ENCODE data around the gene PACC1. TPM values are rescaled to one million over a fixed set of nuclear protein-coding genes. Genes with fewer than 3 reads are reported as not detected.
A peak's percentile ranks its signal among the peaks of the same experiment; 100 is the strongest.

PACC1 gene
- total RNA-seq, 1 experiment from 2014 or later: 12.6 TPM

DNA sequence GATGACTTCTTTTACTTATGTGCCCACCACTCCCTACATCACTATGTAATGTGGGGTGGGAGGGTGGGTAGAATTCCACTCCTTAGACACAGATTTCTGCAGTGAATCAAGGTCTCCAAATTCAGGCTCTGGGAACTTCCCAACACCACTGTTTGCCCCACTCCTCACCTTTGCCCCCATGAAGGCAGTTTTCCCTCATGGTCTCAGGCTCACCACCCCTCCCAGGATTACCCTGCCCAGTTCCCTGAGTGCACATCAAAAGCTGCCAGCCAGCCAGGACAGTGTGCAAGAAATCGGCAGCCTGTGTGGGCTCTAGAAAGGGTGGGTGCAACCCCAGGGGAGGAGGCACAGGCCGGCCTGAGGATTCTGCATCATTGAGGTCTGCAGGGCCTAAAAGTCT is 32.8 kb upstream of the PACC1 start:
- DNase-seq: no peak
- Histone ChIP-seq H3K4me3 (no peak overlapping the region), H3K27me3 (no peaks in the 10 kb centered on the region), H3K36me3 (peaks cover 16% of the 10 kb centered on the region), H3K9me3 (no peaks in the 10 kb centered on the region)

DNA sequence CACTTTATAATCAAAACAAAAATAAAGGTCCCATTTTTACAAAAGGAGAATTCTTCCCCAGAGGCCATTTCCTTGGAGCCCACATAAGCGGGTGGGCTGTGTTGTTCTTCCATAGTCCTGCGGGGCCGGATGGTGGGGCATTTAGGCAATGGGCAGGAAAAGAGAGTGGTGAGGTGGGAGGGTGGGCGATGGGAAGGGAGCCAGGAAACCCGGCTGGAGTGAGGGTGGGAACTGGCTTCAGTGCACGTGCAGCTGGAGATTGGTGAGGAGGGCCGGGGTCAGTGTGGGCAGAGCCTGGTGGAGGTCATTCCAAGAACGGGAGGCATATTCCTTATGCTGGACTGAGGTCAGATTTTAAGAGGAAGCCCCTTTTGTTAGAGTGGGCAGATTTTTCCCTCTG is 31.6 kb upstream of the PACC1 start:
- H3K27me3 ChIP-seq: no peaks in the 10 kb centered on the region
- H3K36me3 ChIP-seq: peaks cover 22% of the 10 kb centered on the region
- no peaks in the 10 kb centered on the region for H3K9me3 ChIP-seq
- DNase-seq: no peak
- no peak overlapping the region for H3K4me3 ChIP-seq

DNA sequence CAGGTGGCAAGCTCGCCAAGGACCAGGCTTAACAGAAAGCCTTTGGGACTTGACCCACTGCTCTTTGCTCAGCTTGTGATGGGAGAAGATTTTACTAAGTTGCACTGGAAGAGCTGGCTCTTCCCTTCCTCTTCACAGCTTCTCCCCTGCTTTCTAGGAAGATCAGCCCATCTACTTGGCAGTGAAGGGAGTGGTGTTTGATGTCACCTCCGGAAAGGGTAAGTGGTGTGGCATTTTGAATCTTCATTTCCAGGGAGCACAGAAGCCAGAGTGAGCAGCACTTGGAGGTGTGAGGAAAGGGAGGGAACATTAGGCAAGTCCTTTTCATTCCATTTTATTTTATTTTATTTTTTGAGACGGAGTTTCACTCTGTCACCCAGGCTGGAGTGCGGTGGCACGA is 27.7 kb upstream of the PACC1 start:
- Histone ChIP-seq H3K27me3 (no peaks in the 10 kb centered on the region), H3K4me3 (no peak overlapping the region), H3K9me3 (no peaks in the 10 kb centered on the region), H3K36me3 (peaks cover 22% of the 10 kb centered on the region)
- DNase-seq: no peak

DNA sequence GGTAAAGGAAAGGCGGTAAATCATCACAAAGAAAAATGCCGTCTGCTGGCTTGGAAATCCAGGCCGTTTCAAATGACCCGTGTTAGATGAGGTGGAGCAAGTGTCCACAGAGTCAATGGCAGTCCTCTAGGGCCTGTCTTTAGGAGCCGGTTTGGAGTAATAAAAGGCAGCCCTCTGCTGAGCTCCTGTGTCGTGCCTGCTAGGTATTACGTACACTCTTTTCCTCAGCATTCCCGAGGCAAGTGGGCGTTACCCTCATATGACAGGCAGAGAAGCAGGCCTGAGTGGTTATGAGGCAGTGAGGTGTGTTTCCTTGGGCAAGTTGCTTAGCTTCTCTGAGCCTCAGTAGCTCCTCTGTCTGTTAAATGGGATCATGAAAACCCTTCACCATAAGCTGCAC is 25.7 kb upstream of the PACC1 start:
- Histone ChIP-seq H3K9me3 (no peaks in the 10 kb centered on the region), H3K27me3 (no peaks in the 10 kb centered on the region), H3K4me3 (no peak overlapping the region), H3K36me3 (peaks cover 12% of the 10 kb centered on the region)
- DNase-seq: no peak

DNA sequence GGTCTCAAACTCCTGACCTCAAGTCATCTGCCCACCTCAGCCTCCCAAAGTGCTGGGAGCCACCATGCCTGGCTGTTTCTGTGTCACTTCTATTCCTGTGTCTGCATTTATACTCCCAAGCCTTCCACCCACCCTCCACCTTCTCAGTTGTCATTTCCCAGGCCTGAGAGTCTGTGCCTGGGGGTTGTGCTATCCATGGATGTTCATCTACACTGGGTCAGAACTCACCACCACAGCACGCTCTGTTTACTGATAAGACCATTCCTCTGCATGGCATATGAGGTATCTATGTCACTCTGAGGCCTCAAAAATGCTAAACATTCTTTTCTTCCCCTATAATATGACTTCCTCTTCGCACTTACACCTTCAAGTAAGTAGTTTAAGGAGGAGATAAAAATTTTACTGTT is 24.1 kb upstream of the PACC1 start:
- H3K27me3 ChIP-seq: no peaks in the 10 kb centered on the region
- H3K4me3 ChIP-seq: no peak overlapping the region
- DNase-seq: no peak
- peaks cover 12% of the 10 kb centered on the region for H3K36me3 ChIP-seq
- H3K9me3 ChIP-seq: no peaks in the 10 kb centered on the region

DNA sequence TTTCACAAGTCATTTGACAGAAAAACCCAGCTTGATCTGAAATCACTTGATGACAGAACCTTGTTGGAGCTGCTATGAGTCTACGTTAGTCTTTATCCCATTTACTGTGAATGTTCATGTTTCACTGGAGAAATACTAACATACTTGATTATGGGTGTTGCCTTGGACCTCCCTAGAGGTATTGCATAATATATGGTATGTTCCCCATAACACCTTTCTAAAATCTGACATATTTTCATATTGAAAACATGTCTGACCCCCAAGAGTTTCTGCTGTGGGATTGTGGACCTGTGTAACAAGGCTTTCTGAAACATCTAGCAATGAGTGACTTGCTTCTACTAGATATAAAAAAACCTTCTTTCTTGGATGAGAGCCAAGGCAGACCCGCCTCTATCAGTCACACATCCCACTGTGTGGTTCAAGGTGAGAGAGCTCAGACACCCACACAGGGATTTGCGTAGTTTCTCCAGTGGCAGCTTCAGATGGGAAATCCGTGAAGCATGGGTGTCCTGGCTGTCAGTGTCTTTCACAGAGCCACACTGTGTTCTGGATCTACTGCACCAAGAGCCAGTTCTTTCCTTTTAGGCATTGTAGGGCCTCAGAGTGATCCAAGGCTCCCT is 22.6 kb upstream of the PACC1 start:
- no peak overlapping the region for H3K4me3 ChIP-seq
- no peaks in the 10 kb centered on the region for H3K27me3 ChIP-seq
- DNase-seq: no peak
- H3K9me3 ChIP-seq: no peaks in the 10 kb centered on the region
- peaks cover 4% of the 10 kb centered on the region for H3K36me3 ChIP-seq

DNA sequence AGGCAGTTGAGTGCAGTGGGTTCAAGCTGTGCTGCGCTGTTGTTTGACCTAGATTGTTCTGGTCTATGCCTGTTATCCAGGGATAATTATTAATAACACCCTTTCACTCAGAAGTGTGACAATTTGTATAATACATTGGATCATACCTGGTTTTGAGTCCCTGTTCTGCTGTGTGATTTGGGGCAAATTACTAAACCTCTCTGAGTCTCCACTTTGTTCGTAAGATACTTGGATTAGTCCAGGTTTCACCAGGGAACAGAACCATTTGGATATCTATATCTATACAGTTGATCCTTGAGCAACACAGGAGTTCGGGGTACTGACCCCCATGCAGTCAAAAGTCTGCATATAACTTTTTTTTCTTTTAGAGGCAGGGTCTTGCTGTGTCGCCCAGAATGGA is 20.3 kb upstream of the PACC1 start:
- Histone ChIP-seq H3K9me3 (no peaks in the 10 kb centered on the region), H3K4me3 (no peak overlapping the region), H3K27me3 (no peaks in the 10 kb centered on the region), H3K36me3 (no peaks in the 10 kb centered on the region; the same call in 1 of the 2 replicates)
- no peak for DNase-seq

DNA sequence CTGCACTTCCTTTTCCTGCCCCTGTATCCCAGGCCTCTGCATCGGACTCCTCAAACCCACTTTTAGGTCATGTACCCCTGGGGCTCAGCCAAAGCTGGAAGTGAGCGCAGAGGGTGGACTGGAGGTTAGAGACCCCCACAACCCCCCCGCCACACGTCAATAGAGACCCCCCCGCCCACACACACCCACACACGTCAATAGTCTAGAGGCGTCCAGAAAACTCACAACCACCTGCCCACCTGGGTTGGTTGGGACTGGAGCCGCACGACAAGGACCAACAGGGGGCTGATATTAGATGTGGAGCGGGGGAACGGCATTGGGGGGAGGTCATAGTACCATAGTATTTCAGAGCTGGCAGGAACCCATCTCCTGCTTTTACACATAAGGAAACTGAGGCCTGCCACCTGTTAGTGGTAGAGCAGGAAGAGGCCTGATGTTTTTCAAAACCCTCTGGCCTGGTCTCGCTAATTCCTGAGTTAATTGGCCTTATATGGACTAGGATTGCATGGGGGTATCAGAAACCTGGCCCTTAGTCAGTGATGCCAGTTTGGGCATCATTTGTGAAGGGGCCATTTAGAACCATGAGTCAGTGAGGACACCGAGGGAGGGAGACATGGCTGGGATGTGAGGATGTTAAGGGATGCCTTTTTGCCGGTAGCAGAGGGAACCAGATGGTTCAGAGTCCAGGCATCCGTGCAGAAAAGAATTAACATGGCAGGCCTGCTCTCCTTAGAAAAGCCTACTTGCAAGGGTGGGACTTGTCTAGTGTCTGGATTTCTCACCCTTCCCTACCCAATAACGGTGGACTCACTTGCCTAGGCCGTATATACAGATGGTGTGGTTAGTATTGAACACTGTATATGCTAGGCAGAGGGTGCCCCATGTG is 19.1 kb upstream of the PACC1 start:
- Histone ChIP-seq H3K9me3 (no peaks in the 10 kb centered on the region), H3K4me3 (peak overlapping the region; percentile 72), H3K27me3 (no peaks in the 10 kb centered on the region), H3K36me3 (no peaks in the 10 kb centered on the region; the same call in 1 of the 2 replicates)
- no peak for DNase-seq

DNA sequence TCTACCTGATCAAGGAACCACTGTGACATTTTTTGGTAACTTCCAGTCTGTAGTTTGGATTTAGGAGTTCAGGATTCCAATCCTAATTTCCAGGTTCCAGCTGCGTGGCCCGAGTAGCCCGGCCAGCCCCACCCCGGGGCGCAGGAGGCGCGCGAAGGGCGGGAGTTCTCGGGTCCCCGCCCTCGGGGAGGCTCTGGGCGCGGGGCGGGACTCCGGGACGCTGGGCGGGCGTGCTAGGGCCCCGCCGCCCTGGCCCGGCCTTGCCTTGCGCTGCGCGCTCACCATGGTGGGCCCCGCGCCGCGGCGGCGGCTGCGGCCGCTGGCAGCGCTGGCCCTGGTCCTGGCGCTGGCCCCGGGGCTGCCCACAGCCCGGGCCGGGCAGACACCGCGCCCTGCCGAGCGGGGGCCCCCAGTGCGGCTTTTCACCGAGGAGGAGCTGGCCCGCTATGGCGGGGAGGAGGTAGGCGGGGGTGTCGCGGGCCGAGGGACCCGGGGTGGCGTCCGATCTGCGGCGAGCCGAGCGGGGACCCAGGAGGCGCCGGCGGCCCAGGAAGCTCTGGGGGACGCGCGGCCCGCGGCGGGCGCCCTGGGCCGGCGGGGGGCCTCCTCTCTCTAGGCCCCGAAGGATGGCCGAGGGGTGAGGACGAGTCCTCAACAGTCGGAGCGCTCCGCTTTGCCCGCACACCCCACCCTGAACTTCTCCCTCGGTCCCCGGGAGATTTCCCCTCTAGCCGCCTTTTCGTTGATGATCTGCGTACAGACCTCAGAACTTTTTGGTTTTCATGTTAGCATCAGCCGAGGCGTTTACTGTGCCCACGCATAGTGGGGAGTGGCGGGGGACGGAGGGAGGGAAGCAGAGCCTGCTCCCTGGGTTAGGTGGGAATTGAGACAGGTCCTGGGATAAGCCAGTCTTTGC is 18.2 kb upstream of the PACC1 start, which contains the start of gene NENF:
Gene NENF (plus strand): TSS at position 260 of the 916 bp plus-strand sequence. CDS start 24 bp downstream, at position 284.
- Histone ChIP-seq H3K4me3 (peak within 1 kb of the TSS; percentile 72), H3K9me3 (no peaks in the 10 kb centered on the region), H3K27me3 (no peaks in the 10 kb centered on the region), H3K36me3 (no peaks in the 10 kb centered on the region; the same call in 1 of the 2 replicates)
- DNase-seq: peak; percentile 91

DNA sequence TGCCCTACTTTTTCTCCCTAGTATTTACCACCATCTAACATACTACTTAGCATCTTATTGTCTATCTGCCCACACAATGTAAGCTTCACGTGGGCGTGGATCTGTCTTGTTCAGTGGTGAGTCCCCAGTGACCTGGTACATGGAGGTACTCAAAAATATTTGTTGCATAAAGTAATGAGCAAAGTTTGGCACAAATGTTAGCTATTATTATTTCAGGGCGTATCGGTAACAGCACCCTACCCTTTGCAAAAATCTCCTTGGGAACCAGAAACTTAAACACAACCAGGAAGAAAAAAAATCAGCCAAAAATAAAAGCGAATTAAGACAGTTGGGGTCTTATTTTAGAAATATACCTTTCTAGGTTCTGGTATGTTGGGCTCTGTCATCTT is 17.6 kb upstream of the PACC1 start:
- Histone ChIP-seq H3K36me3 (no peaks in the 10 kb centered on the region; the same call in 1 of the 2 replicates), H3K27me3 (no peaks in the 10 kb centered on the region), H3K9me3 (no peaks in the 10 kb centered on the region), H3K4me3 (peak overlapping the region; percentile 72)
- DNase-seq: peak; percentile 31

DNA sequence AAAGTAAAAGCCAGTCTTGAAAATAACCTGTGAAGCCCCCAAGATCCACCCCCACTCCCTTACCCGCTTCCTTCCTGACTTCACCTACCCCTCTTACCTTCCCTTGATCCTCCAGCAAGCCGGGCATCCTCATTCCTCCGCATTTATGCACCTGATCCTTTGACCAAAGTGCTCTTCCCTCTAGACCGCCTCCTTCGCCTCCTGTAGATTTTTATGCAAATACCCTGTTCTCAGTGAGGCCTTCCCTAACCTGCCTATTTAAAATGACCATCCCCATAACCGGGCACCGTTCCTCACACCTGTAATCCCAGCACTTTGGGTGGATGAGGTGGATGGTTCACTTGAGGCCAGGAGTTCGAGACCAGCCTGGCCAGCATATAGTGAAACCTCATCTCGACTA is 17.0 kb upstream of the PACC1 start:
- Histone ChIP-seq H3K9me3 (no peaks in the 10 kb centered on the region), H3K36me3 (no peaks in the 10 kb centered on the region; the same call in 1 of the 2 replicates), H3K4me3 (no peak overlapping the region), H3K27me3 (no peaks in the 10 kb centered on the region)
- no peak for DNase-seq

DNA sequence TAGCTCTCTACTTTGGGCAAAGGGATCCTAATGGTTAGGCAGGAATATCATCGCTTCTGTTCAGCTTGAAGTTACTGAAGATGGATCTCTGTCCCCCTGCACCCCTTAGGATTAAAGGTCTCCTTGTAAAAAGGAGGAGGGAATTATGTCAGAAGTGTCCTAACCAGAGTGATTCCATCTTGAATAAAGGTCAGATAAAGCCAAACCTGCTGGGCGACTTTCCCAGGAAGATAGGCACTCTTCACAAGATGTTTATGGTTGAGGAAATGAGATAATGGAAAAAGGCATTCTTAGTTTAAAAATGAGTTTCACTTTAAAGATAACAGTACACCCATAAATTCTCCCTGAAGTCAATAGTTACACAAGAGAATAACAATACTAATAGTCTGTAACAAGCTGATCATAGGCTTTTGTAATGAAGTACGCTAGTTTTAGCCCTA is 16.3 kb upstream of the PACC1 start:
- no peak for DNase-seq
- no peaks in the 10 kb centered on the region for H3K9me3 ChIP-seq
- H3K36me3 ChIP-seq: no peaks in the 10 kb centered on the region; the same call in 1 of the 2 replicates
- H3K27me3 ChIP-seq: no peaks in the 10 kb centered on the region
- no peak overlapping the region for H3K4me3 ChIP-seq

DNA sequence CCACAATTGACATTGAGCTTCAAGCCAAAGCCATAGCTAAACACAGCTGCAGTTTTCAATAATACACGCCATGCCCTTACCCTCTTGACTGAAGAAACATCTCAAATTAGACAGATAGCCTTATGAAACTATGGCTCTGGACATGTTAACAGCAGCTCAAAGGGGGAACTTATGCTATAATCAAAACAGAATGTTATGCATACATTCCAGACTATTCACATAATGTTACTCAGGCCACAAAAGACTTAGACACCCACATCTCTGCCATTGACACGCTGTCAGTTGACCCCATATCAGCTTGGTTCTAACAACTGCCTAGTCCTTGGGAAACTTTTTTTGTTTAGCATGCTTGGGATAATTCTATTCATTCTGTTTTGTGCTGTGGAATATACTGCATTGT is 15.7 kb upstream of the PACC1 start:
- no peak overlapping the region for H3K4me3 ChIP-seq
- DNase-seq: no peak
- no peaks in the 10 kb centered on the region for H3K27me3 ChIP-seq
- H3K36me3 ChIP-seq: no peaks in the 10 kb centered on the region; the same call in 1 of the 2 replicates
- no peaks in the 10 kb centered on the region for H3K9me3 ChIP-seq

DNA sequence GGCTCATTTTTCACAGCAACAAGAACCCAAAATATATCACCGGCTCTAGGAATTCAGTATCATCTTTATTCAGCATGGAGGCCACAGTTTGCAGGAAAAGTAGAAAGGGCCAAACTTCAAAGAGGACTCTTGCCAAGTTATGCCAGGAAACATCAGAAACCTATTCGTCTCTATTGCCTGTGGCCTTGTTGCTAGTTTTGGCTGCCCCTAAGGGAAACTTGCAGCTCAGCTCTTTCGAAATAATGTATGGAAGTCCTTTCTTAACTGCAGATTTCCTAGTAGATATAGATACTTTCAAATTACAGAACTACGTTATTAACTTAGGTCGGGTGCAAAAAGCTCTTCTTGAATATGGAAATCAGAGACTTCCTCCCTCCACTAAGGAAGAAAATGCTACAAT is 13.8 kb upstream of the PACC1 start:
- DNase-seq: no peak
- H3K27me3 ChIP-seq: peaks cover 9% of the 10 kb centered on the region
- no peaks in the 10 kb centered on the region for H3K36me3 ChIP-seq
- no peaks in the 10 kb centered on the region for H3K9me3 ChIP-seq
- no peak overlapping the region for H3K4me3 ChIP-seq

DNA sequence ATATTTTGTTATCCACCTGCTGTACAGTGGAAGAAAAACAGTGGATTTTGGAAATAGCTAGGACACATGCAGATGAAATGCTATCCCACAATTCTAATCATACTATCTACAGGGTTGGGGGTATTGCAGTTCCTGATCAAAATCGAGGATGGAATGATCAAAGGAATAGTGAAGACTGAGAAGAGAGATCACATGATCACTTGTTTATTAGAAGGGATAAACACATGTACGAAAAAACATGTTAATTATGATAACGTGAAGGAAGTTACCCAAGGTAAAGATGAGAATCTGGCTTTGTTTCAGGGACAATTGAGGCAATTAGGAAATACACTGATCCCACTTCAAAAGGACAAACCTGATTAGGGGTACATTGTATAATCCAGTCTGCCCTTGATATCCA is 9.2 kb upstream of the PACC1 start:
- Histone ChIP-seq H3K4me3 (no peak overlapping the region), H3K27me3 (peaks cover 11% of the 10 kb centered on the region), H3K36me3 (no peaks in the 10 kb centered on the region), H3K9me3 (no peaks in the 10 kb centered on the region)
- DNase-seq: no peak

DNA sequence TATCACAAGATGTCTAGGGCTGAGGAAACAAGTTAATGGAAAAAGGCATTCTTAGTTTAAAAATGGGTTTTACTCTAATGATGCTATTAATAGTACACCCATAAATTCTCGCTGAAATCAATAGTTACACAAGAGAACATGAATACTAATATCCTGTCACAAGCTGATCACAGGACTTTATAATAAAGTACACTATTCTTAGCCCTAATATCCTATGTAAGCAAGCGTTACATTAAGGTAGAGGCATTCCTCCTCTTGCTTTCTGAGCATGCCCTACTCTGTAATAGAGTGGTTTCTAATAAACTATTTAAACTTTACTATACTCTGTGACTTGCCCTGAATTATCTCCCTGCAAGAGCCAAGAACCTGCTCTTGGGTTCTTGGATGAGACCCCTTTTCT is 6.5 kb upstream of the PACC1 start:
- no peak for DNase-seq
- no peak overlapping the region for H3K4me3 ChIP-seq
- H3K36me3 ChIP-seq: no peaks in the 10 kb centered on the region
- peaks cover 11% of the 10 kb centered on the region for H3K27me3 ChIP-seq
- H3K9me3 ChIP-seq: no peaks in the 10 kb centered on the region
